Occipital lobe (tissue), 2 donors: ENCODE results near the gene IFNL4. TPM values are rescaled to one million over a fixed set of nuclear protein-coding genes. Genes with fewer than 3 reads are reported as not detected.
A peak's percentile ranks its signal among the peaks of the same experiment; 100 is the strongest.
"Not testable (repeated sequence)": the region's sequence is repeated elsewhere in the genome, so short reads cannot be mapped to it uniquely, and the experiment has no call there.

Source experiments
- DNase-seq: peaks from one replicate; lab custom pipeline; 2025; lab: John Stamatoyannopoulos, UW
- total RNA-seq: library from RNA; depleted of rRNA; stranded (reverse); fragments of >200 nt; gene quantifications from one replicate; pipeline ENCODE4 v1.2.3, GENCODE V29; 2014

IFNL4 gene
- total RNA-seq, 1 donor from 2014 or later: not detected

DNA sequence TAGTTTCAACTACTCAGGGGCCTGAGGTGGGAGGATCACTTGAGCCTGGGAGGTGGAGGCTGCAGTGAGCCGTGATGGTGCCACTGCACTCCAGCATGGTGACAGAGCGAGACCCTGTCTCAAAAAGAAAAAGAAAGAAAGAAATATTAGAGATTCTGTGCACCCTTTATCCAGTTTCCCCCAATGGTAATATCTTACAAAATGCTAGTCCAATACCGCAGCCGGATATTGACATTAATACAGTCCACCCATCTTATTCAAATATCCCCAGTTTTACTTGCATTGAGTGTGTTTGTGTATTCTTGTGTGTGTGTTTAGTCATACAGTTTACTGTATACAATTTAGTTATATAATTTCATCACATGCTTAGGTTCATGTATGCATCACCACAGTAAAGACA lies 8.6 kb upstream of the IFNL4 start:
- DNase-seq: no peak

DNA sequence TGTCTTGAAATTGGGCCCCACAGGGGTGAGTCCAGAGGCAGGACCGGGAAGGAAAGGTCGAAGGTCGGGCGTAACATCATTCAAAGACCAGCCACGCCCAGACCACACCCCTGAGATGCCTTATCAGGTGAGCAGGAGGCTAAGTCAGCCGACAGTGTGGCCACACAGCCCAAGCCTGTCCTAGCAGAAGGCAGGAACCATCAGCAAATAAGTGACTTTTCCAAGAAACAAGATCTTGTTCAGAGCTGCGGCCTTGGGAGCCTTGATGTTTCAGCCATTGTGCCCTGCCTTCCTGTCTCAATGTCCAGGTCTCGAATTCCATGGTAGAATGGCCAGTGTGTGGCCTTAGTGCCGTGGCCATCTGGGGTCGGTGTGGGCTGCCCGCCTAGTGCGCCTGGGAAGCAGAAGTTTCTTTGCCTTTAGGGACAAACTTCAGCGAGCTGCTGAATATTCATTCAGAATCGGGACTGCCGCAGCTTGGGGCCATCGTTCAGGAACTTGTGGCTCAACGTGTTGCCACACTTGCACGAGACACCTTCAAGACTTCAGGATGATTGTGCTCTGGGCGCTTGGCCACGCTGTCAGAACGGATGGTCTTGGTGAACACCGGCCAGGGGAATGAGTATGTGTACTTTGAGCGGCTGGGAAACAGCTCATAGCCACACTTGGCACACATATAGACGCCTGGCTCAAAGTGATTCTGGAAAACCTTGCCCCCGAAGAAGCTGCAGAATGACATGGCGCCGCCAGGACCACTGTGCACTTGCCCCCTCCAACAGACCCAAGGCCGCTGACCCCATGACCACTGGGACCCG lies 6.1 kb upstream of the IFNL4 start:
- no peak for DNase-seq

DNA sequence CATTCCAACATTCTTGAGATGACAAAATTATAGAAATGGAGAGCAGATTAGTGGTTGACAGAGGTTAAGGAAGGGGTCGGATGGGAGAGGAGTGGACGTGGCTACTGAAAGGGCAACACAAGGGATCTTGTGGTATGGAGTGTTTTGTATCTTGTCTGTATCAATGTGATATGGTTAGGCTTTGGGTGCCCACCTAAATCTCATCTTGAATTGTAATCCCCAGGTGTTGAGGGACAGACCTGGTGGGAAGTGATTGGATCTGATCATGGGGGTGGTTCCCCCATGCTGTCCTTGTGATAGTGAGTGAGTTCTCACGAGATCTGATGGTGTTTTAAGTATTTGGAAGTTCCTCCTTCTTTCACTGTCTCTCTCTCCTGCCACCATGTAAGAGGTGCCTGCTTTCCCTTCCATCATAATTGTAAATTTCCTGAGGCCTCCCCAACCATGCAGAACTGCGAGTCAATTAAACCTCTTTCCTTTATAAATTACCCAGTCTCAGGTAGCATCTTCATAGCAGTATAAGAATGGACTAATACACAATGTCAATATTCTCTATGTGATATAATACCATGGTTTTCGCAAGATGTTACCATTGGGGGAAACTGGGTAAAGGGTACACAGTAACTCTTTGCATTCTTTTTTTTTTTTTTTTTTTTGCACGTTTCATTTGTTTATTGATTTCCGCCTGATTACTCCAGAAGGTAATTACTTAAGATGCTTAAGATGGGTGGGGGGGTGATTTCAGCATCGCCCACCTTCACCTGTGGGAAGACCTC lies 4.9 kb upstream of the IFNL4 start:
- no peak for DNase-seq

DNA sequence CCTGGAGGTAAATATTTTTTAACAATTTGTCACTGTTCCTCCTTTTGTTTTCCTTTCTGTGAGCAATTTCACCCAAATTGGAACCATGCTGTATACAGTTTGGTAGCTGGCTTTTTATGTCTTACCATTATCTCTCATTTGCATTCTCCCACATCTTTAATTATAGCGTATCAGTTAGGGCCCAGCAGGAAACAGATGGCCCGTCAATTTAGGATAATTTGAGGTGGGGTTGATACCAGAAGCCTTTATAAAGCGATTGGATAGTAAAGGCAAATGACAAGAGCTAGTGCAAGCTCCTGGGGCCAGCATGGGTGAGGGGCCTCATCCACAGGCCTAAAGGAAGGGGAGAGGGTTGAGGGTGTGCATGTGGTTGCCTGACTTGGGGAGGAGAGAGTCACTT lies 3.8 kb upstream of the IFNL4 start:
- no peak for DNase-seq

DNA sequence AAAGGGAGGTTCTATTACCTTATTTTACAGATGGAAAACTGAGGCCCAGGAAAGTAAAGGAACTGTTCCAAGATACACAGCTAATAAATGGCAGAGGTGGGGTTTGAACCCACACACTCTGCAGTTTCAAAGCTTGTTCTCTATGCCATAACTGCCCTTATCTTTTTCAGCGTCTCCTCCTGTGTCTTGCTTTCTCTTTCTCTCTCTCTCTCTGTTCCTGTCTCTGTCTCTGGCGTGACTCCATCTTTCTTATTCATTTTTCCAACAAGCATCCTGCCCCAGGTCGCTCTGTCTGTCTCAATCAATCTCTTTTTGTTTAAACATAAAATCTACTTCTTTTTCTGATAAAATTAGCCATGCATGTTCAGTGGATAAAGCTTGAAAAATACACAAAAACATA lies 3.2 kb upstream of the IFNL4 start:
- DNase-seq: no peak

DNA sequence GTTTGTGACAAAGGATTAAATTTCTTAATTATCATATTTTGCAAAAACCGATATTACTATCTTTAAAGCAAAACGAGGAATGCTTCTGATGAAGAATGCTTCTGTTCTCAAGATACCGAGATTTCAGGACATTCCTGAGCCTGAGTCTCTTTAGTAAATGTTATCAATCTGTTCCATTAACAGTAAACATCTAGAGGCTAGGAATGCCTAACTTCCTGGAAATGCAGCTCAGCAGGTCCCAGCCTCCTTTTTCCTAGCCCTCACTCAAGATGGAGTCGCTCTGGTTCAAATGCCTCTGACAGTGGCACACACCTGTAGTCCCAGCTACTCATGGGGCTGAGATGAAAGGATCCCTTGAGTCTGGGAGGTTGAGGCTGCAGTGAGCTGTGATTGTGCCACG lies 2.4 kb upstream of the IFNL4 start:
- no peak for DNase-seq

DNA sequence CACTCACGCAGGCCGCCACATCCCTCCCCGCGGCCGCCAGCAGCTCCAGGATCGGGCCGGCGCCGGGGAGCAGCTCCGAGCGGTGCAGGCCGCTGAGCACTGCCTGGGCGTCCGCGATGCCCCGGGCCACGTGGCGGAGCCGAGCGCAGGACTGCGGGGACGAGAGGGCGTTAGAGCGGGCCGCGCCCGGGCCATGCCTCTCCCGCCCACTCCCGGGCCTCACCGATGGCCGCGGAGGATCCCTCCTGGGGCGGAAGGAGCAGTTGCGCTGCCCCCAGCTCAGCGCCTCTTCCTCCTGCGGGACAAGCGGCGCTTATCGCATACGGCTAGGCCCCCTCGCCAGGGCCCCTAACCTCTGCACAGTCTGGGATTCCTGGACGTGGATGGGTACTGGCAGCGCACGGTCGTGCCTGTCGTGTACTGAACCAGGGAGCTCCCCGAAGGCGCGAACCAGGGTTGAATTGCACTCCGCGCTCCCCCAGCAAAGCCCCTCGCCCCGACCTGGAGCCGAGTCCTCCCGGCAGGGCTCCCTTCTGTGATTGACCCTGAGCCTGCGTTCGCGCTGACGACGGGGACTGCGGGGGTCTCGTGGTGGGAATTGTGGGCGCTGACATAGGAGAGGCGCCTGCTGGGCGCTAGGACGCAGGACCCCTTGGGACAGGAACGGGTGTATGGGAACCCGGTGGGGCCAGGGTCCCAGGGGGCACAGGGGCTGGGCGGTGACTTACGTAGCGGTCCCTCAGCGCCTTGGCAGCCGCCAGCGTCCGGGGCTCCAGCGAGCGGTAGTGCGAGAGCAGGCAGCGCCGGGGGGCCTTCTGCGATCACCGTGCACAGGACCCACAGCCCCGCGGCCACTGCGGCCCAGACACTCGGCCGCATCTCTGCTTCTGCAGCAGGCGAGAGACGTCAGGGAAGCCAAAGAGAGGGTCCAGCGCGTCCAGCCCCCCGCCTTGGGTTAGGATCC lies 673 bp downstream of the IFNL4 start:
- no peak for DNase-seq

DNA sequence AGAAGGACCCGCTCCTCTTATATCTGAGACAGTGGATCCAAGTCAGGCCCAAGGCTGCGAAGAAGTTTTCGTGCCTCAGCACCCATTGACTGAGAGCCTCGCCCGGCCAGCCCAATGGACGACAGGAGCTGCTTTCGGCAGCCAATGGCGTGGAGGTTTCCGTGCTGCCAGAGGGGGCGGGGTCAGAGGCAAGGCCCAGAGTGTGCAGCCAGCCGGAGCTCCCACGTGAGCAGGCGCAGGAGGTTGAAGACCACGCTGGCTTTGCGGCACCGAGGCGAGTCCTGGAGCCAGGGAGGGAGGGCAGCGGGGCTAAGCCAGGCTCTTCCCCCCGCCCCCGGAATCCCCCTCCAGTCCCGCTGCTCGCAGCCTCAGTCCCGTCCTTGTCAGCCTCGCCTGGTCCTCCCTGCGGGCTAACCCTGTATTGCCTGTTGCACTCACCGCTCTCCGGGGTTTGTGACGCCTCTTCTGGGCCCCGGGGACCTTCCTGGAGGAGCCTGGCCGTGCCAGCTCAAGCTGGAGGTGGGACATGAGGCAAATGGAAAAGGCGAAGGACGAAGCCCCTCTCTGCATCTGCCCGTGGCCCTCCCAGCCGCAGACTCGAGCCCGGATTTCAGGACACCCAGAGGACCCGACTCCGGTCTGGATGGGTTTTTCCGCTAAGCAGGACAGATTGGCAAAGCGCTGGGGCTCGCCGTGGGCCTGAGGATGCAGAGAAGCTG lies 1.5 kb downstream of the IFNL4 start:
- DNase-seq: peak; percentile 10

DNA sequence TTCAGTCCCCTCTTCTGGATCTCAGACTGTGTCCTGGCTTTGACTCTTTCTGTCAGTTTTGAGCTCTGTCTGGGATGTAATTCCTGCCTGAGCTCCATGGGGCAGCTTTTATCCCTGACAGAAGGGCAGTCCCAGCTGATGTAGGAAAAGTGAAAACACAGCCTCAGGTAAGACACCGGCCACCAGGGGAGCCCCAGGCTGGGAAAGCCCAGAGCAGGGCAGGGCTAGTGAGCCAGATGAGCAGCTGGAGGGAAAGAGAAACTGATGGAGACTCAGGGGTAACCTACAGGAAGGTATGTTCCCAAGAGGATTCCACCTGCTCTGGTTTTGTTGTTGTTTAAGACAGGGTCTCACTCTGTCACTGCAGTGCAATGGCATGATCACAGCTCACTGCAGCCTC lies 3.5 kb downstream of the IFNL4 start:
- not testable (repeated sequence) for DNase-seq

DNA sequence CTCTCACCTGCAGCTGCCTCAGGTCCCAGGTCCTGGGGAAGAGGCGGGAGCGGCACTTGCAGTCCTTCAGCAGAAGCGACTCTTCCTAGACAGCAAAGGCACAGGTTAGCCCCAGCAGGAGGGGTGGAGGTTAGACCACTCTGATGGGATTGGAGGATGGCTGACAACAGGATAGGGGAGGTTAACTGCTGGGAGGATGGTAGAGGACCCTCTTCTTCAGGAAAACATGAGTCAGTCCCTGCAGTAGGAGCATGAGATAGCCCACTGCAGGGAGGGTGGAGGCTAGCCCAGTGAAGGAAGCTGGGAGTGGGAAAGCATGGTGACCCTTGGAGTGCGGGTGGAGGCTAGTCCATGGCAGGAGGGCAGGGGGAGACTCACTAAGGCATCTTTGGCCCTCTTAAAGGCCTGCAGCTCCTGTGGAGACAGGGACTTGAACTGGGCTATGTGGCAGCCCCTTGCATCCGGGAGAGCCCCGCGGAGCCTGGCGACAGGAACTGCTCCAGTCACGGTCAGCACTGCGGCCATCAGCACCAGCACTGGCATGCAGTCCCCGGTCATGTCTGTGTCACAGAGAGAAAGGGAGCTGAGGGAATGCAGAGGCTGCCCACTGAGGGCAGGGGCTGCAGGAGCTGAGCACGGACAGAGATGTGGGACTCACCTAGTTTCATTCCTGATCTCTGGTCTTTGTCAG lies 4.1 kb downstream of the IFNL4 start, which contains the start of gene IFNL3:
Gene IFNL3 (minus strand): TSS at position 597 of the 691 bp plus-strand sequence. CDS start 39 bp downstream, at position 558.
- not testable (repeated sequence) for DNase-seq

DNA sequence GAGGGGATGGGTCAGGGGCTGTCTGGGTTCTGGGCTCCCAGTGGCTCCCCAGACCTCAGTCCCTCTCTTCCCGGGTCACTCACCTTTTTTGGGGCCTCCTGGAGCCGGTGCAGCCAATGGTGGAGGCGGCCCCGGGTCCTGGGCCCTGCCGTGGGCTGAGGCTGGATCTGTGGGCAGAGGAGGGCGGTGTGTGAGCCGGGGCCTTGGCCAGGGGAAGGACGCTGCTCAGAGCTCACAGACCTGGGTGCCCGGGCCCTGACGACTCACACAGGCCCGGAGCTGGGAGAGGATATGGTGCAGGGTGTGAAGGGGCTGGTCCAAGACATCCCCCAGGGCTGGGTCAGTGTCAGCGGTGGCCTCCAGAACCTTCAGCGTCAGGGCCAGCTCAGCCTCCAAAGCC lies 4.9 kb downstream of the IFNL4 start:
- not testable (repeated sequence) for DNase-seq

DNA sequence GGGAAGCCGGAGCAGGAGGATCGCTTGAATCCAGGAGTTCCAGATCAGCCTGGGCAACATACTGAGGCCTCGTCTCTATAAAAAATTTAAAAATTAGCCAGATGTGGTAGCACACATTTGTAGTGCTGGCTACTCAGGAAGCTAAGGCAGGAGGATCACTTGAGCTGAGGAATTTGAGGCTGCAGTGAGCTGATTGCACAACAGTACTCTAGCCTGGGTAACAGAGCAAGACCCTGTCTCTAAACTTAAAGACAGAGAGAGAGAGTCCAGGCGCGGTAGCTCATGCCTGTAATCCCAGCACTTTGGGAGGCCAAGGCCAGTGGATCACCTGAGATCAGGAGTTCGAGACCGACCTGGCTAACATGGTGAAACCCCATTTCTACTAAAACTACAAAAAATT lies 8.2 kb downstream of the IFNL4 start:
- DNase-seq: no peak

DNA sequence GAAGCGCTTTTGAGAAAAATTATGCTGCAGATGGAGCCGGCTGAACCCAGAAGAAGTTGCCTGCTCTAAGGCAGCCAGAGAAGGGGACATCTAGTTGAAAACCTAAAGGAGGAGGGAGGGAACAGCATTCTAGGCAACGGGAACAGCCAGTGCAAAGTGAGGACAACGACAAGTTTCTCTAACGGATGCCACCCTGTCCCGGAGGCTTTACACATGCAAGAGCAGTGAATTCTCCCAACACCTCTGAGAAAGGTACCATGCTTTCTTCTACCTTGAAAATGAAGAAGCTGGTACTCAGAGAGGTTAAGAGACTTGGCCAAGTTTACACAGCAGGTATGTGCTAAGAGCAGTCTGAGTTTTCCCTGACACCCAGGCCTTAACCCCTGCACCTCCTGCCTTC lies 9.7 kb downstream of the IFNL4 start:
- DNase-seq: no peak

DNA sequence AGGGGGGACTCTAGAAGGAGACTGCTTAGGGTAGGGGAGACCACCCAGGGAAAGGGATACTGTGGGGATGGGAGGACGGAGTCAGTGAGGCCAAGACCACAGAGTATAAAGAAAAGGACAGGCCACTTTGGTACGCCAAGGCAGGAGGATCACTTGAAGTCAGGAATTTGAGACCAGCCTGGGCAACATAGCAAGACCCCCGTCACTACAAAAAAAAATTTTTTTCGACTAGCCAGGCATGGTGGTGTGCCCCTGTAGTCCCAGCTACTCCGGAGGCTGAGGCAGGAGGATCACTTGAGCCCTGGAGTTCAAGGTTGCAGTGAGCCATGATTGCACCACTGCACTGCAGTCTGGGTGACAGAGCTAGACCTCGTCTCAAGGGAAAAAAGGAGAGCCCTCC lies 10.4 kb downstream of the IFNL4 start:
- no peak for DNase-seq

DNA sequence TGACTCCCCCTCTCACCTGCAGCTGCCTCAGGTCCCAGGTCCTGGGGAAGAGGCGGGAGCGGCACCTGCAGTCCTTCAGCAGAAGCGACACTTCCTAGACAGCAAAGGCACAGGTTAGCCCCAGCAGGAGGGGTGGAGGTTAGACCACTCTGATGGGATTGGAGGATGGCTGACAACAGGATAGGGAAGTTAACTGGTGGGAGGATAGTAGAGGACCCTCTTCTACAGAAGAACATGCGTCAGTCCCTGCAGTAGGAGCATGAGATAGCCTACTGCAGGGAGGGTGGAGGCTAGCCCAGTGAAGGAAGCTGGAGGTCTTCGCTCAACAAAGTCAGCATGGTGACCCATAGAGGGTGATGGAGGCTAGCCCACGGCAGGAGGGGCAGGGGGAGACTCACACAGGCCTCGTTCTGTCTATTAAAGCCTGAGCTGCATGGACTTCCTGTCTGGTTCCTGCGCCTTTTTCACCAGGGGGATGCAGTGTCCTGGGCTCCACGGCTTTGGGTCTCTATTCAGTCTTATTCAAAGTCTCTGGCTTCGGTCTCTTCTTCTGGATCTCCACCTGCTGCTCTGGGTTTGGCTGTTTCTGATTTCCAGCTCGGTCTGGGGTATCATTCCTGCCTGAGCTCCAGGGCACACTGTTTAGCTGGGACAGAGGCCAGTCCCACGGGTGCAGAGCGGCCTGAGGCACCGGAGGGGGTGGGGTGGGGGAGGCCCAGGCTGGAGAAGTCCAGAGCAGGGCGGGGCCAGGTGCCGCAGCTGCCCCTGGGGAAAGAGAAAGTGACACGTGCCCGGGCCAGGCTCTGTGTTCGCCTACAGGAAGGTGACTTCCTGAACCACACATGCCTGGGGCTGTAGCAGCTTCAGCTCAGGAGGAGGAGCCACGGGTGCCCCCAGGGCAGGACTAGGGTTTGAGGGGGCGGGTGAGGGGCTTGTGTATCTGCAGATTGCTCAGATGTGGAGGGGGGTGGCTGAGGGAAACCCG lies 11.2 kb downstream of the IFNL4 start:
- no peak for DNase-seq

DNA sequence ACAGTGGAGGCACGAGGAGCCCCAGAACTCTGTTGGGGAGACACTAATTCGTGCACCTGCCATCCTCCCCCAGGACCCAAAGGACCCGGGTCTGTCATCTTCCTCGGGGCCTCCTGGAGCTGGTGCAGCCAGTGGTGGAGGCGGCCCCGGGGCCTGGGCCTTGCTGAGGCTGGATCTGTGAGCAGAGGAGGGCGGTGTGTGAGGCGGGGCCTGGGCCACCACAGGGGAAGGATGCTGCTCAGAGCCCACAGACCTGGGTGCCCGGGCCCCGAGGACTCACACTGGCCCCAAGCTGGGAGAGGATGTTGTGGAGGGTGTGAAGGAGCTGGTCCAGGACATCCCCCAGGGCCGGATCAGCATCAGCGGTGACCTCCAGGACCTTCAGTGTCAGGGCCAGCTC lies 12.1 kb downstream of the IFNL4 start:
- DNase-seq: no peak

DNA sequence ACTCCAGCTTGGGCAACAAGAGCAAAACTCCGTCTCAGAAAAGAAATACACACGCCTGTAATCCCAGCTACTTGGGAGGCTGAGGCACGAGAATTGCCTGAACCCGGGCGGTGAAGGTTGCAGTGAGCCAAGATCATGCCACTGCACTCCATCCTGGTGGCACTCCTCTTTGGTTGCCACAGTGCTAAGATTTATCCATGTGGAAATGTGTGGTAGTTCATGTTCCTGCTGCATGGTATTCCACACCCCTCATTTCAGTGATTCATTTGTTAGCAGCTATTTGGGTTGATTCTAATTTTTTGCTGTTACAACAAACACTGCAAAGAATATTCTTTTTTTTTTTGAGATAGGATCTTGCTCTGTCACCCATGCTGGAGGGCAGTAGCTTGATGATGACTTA lies 15.9 kb downstream of the IFNL4 start:
- no peak for DNase-seq

DNA sequence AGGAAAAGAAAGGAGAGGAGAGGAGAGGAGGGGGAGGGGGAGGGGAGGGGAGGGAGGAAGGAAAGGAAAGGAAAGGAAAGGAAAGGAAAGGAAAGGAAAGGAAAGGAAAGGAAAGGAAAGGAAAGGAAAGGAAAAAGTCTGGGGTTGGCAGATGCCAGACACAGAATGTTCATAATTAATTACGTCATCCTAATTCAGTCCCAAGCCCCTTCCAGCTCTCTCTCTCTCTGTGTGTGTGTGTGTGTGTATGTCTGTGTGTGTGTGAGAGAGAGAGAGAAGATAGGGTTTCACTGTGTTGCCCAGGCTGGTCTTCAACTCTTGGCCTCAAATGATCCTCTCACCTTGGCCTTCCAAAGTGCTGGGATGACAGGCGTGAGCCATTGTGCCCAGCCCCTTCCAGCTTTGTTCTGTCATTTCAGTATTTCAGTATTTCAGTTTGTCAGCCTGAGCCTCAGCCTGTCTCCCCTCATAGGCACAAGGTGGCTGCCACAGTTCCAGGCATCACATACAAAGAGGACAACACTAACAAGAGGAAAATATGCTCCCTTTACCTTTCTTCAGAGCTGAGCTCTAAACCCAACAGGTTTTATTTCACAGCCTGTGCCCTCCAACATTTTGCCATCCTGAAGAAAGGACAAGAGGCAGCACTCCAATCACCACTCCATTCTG lies 18.4 kb downstream of the IFNL4 start:
- DNase-seq: no peak

DNA sequence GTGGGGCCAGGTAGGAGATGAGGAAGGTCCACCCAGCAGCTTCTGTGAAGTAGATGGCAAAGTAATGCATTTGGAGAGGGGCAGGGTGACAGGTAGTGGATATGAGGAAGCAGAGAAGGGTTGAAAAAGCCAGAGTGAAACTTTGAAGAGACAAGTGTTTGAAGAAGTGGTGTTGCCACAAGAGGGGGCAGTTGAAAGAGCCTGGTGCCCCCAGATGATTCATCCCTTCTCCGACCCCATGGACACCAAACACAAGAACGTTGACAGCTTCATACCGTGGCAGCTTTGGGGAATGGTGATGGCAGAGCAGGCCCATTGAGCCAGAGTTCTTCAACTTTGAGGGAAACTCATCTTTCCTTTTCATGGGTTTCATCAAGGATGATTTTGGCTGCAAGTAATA lies 23.7 kb downstream of the IFNL4 start:
- no peak for DNase-seq
